K562 (cell line): ENCODE data around the gene CCSER1.

Source experiments
- CTCF ChIP-seq, 3 experiments: IDR thresholded peaks in 2 of 3; conservative IDR thresholded peaks in 1 of 3; 2 replicates each; pipeline ENCODE4 v1.5.1; 2011 to 2012; ENCODE audit warnings: low read length in 3 of 3, mild to moderate bottlenecking in 3 of 3, control low read depth in 2 of 3, improper control_type of control experiment in 1 of 3, inconsistent platforms in 1 of 3, low read depth in 1 of 3, mixed read lengths in 1 of 3, moderate library complexity in 1 of 3; ENCODE audit not compliant: insufficient read depth in 2 of 3
- ILF3 ChIP-seq: fragments of 450-650 bp; IDR thresholded peaks from 2 replicates; pipeline ENCODE4 v1.6.1; 2018; ENCODE audit warnings: antibody characterized with exemption, mild to moderate bottlenecking, moderate library complexity, borderline replicate concordance
- MXD1 ChIP-seq: fragments of 250-450 bp; sonication (Bioruptor Pico); IDR thresholded peaks from 2 replicates; pipeline ENCODE4 v1.8.0; 2021; ENCODE audit warnings: borderline replicate concordance, mild to moderate bottlenecking, moderate library complexity; ENCODE audit not compliant: poor library complexity, severe bottlenecking
- NRF1 ChIP-seq, 2 experiments: fragments of 450-650 bp; IDR thresholded peaks in 1 of 2; conservative IDR thresholded peaks in 1 of 2; 2 replicates each; pipeline ENCODE4 v1.6.1; 2014; ENCODE audit warnings: mild to moderate bottlenecking in 2 of 2
- ZBTB11 ChIP-seq, 3 experiments: fragments of 200-800 bp in 1 of 3; fragments of 250-450 bp in 1 of 3; fragments of 450-650 bp in 1 of 3; sonication (Bioruptor Pico) in 1 of 3; sonication (Bioruptor generic) in 1 of 3; formaldehyde crosslinking in 1 of 3; IDR thresholded peaks; 2 replicates each; pipeline versions ENCODE4 v1.6.1 to v1.8.0; 2016 to 2022; ENCODE audit warnings: mild to moderate bottlenecking in 2 of 3, missing genetic modification characterization in 2 of 3, missing compliant biosample characterization in 1 of 3, moderate library complexity in 1 of 3

- TF ChIP-seq ILF3 (no peak), NRF1 (conservative IDR thresholded peaks at IDR 0.05 in 1 of 2, IDR thresholded peaks at IDR 0.05 in 1 of 2) (no peak), ZBTB11 (CRISPR knock-in tag; IDR thresholded peaks at IDR 0.05) (no peak), MXD1 (CRISPR knock-in tag) (no peak), CTCF (IDR thresholded peaks at IDR 0.05 in 2 of 3, conservative IDR thresholded peaks at IDR 0.05 in 1 of 3; ENCODE audit: insufficient read depth in 2 of 3, low read depth in 1 of 3, low read length in 3 of 3) (no peak)
These were observed 1294.8 kb downstream of the CCSER1 start for GRCh38 chr4:91422011-91422410.
